Measurements from ENCODE around the gene ADGRB3.
"Not testable (repeated sequence)": the region's sequence is repeated elsewhere in the genome, so short reads cannot be mapped to it uniquely, and the experiment has no call there.

GRCh38 chr6:68676094-68676493 lies 41.0 kb downstream of the ADGRB3 start:
- not testable (repeated sequence) for TF ChIP-seq POLR2A, CTCF (IDR thresholded peaks at IDR 0.05)

All from breast epithelium (tissue), 3 donors.